Measurements from ENCODE around the gene POLR1B. TPM values are rescaled to one million over a fixed set of nuclear protein-coding genes. Genes with fewer than 3 reads are reported as not detected.

Gene POLR1B
- total and polyA plus RNA-seq, 4 donors = 6.5 to 23.8 (median 10.8) TPM

DNA sequence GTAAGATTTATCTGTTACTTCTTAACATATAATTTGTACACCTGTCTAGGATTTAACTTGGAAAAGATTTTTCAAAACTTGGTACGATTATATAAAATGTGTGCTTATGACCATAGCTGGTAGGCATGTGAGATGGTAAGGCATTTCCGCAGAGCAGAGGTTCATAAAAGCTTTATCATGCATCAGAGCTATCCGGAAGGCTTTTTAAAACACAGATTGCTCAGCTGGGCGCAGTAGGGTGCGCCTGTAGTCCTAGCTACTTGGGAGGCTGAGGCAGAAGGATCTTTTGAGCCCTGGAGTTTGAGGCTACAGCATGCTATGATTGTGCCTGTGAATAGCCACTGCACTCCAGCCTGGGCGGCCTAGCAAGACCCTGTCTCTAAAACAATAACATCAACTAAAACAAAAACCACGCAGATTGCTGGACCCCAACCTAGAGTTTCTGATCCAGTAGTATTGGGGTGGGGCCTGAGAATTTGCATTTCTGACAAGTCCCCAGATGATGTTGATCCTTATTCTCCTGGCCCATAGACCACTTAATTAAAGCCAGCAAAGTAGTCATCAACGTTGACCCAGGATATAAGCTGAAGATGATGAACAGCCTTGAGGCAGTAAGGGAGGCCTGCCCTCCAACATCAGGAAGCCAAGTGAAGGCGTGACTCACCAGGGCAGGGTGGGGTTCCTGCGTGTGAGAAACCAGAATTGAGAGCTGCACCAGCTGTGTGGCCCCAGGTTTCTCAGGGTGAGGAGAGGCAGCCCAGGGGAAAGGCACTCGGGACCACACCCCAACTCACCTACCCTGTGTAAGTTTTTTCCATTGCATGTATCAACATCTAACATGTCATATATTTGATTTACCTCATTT is 81.9 kb downstream of the POLR1B start:
- TF ChIP-seq FOXA2 (IDR thresholded peaks at IDR 0.05) (no peak), TAF1 (conservative IDR thresholded peaks at IDR 0.05) (no peak), FOXA1 (IDR thresholded peaks at IDR 0.05) (no peak), JUND (IDR thresholded peaks at IDR 0.05) (no peak), SP1 (IDR thresholded peaks at IDR 0.05) (no peak), RAD21 (IDR thresholded peaks at IDR 0.05) (no peak), EGR1 (IDR thresholded peaks at IDR 0.05; ENCODE audit: low read depth in 2 of 2) (no peak), HNF4A (conservative IDR thresholded peaks at IDR 0.05) (no peak), HNF4G (IDR thresholded peaks at IDR 0.05) (no peak), RXRA (IDR thresholded peaks at IDR 0.05) (no peak), YY1 (IDR thresholded peaks at IDR 0.05) (no peak), NR2F2 (IDR thresholded peaks at IDR 0.05) (no peak)
- TF ChIP-seq, protein P1, sequence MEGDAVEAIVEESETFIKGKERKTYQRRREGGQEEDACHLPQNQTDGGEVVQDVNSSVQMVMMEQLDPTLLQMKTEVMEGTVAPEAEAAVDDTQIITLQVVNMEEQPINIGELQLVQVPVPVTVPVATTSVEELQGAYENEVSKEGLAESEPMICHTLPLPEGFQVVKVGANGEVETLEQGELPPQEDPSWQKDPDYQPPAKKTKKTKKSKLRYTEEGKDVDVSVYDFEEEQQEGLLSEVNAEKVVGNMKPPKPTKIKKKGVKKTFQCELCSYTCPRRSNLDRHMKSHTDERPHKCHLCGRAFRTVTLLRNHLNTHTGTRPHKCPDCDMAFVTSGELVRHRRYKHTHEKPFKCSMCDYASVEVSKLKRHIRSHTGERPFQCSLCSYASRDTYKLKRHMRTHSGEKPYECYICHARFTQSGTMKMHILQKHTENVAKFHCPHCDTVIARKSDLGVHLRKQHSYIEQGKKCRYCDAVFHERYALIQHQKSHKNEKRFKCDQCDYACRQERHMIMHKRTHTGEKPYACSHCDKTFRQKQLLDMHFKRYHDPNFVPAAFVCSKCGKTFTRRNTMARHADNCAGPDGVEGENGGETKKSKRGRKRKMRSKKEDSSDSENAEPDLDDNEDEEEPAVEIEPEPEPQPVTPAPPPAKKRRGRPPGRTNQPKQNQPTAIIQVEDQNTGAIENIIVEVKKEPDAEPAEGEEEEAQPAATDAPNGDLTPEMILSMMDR (IDR thresholded peaks at IDR 0.05; ENCODE audit: low read depth, low read length, missing input control) = no peak
- TF ChIP-seq, protein P2, sequence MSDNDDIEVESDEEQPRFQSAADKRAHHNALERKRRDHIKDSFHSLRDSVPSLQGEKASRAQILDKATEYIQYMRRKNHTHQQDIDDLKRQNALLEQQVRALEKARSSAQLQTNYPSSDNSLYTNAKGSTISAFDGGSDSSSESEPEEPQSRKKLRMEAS (IDR thresholded peaks at IDR 0.05) = no peak
- TF ChIP-seq, protein P3, sequence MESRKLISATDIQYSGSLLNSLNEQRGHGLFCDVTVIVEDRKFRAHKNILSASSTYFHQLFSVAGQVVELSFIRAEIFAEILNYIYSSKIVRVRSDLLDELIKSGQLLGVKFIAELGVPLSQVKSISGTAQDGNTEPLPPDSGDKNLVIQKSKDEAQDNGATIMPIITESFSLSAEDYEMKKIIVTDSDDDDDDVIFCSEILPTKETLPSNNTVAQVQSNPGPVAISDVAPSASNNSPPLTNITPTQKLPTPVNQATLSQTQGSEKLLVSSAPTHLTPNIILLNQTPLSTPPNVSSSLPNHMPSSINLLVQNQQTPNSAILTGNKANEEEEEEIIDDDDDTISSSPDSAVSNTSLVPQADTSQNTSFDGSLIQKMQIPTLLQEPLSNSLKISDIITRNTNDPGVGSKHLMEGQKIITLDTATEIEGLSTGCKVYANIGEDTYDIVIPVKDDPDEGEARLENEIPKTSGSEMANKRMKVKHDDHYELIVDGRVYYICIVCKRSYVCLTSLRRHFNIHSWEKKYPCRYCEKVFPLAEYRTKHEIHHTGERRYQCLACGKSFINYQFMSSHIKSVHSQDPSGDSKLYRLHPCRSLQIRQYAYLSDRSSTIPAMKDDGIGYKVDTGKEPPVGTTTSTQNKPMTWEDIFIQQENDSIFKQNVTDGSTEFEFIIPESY (IDR thresholded peaks at IDR 0.05) = no peak
- TF ChIP-seq, protein P4, sequence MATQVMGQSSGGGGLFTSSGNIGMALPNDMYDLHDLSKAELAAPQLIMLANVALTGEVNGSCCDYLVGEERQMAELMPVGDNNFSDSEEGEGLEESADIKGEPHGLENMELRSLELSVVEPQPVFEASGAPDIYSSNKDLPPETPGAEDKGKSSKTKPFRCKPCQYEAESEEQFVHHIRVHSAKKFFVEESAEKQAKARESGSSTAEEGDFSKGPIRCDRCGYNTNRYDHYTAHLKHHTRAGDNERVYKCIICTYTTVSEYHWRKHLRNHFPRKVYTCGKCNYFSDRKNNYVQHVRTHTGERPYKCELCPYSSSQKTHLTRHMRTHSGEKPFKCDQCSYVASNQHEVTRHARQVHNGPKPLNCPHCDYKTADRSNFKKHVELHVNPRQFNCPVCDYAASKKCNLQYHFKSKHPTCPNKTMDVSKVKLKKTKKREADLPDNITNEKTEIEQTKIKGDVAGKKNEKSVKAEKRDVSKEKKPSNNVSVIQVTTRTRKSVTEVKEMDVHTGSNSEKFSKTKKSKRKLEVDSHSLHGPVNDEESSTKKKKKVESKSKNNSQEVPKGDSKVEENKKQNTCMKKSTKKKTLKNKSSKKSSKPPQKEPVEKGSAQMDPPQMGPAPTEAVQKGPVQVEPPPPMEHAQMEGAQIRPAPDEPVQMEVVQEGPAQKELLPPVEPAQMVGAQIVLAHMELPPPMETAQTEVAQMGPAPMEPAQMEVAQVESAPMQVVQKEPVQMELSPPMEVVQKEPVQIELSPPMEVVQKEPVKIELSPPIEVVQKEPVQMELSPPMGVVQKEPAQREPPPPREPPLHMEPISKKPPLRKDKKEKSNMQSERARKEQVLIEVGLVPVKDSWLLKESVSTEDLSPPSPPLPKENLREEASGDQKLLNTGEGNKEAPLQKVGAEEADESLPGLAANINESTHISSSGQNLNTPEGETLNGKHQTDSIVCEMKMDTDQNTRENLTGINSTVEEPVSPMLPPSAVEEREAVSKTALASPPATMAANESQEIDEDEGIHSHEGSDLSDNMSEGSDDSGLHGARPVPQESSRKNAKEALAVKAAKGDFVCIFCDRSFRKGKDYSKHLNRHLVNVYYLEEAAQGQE (IDR thresholded peaks at IDR 0.05) = no peak
- TF ChIP-seq, protein P5, sequence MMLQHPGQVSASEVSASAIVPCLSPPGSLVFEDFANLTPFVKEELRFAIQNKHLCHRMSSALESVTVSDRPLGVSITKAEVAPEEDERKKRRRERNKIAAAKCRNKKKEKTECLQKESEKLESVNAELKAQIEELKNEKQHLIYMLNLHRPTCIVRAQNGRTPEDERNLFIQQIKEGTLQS (IDR thresholded peaks at IDR 0.05) = no peak
- H3K4me3 ChIP-seq (ENCODE audit: low read depth in 1 of 3, low read length in 3 of 3) = no peak overlapping the region
- H3K9ac ChIP-seq (ENCODE audit: low read depth in 1 of 2, low read length in 2 of 2) = no peak overlapping the region
- H3K36me3 ChIP-seq (ENCODE audit: control insufficient read depth in 4 of 4, insufficient read depth in 3 of 4, low read depth in 1 of 4, low read length in 3 of 4) = no peaks in the 10 kb centered on the region
- H3K27me3 ChIP-seq (ENCODE audit: control insufficient read depth in 4 of 4, insufficient read depth in 4 of 4, low read length in 3 of 4) = no peaks in the 10 kb centered on the region
- no peak overlapping the region for H3K27ac ChIP-seq (ENCODE audit: low read depth in 1 of 2, low read length in 2 of 2)
- no peaks in the 10 kb centered on the region for H3K9me3 ChIP-seq (ENCODE audit: control insufficient read depth in 4 of 4, low read length in 3 of 4)
- no peak for DNase-seq (ENCODE audit: low spot score)
- 83% methylated on average over 11 of the region's 11 CpGs for WGBS
- peaks cover 0 to 5% (median 2%) of the 10 kb centered on the region in 4 donors for H3K4me1 ChIP-seq (ENCODE audit: control insufficient read depth in 4 of 4, insufficient read depth in 4 of 4, low read length in 3 of 4)
